ENCODE data around the gene STK25. TPM values are rescaled to one million over a fixed set of nuclear protein-coding genes. Genes with fewer than 3 reads are reported as not detected.

STK25 gene
- total and polyA plus RNA-seq, 2 donors (not counting 3 experiments of a cell fraction or from before 2014, with no cell fraction given) = 286 to 715 TPM

- Histone ChIP-seq H3K9me3 (replicated peaks; ENCODE audit: control insufficient read depth, insufficient read depth, low read length) (no peaks in the 10 kb centered on the region), H3K4me2 (ENCODE audit: insufficient read depth, low read length) (no peak overlapping the region), H3K27ac (ENCODE audit: insufficient read depth, low read depth, low read length) (peak overlapping the region; percentile 61), H3K4me1 (ENCODE audit: control insufficient read depth, extremely low read depth, insufficient read depth, low read length) (peaks cover 33% of the 10 kb centered on the region), H3K36me3 (ENCODE audit: control insufficient read depth in 2 of 2, extremely low read depth in 1 of 2, insufficient read depth in 2 of 2, low read length in 2 of 2) (no peaks in the 10 kb centered on the region), H3K27me3 (ENCODE audit: control insufficient read depth in 2 of 2, insufficient read depth in 2 of 2, low read length in 2 of 2) (no peaks in the 10 kb centered on the region), H2AFZ (ENCODE audit: low read depth, low read length) (no peak overlapping the region), H3K4me3 (replicated peaks in 1 of 3; ENCODE audit: insufficient read depth in 1 of 3, low read depth in 1 of 3, low read length in 3 of 3) (no peak overlapping the region), H4K20me1 (replicated peaks; ENCODE audit: control insufficient read depth, extremely low read depth, insufficient read depth, low read length) (no peaks in the 10 kb centered on the region), H3K9ac (replicated peaks; ENCODE audit: extremely low read depth, insufficient read depth, low read length) (peak overlapping the region; percentile 16), H3K9me1 (replicated peaks; ENCODE audit: control insufficient read depth, extremely low read depth, insufficient read depth, low read length) (no peaks in the 10 kb centered on the region), H3K79me2 (ENCODE audit: control insufficient read depth, insufficient read depth, low read length) (no peaks in the 10 kb centered on the region)
- intact Hi-C loops (cut with micrococcal nuclease) (loop anchor here (1.0 kb wide), 3 partner anchors 10 to 88 kb away; partner anchors contain the start of genes BOK and STK25), dilution Hi-C loops (cut with MboI; ENCODE audit: extremely low pct_ligation_motif_present, low sequenced_read_pairs) (no loop called here)
- BruUV-seq (replicated peaks) = no TSS peak
- CTCF ChIA-PET = interaction anchor here (0.6 to 2.2 kb wide), 4 partner anchors 10 to 40 kb away, joined by 4 to 7 read pairs (median 6); partner anchors contain the start of genes BOK and STK25
- TF ChIP-seq POLR2AphosphoS5 (IDR thresholded peaks at IDR 0.05; ENCODE audit: insufficient read depth, low read depth, low read length) (no peak), FOS (IDR thresholded peaks at IDR 0.05; ENCODE audit: borderline replicate concordance, insufficient read depth, low read length) (no peak), MYC (IDR thresholded peaks at IDR 0.05; ENCODE audit: low read depth, low read length) (no peak), CTCF (IDR thresholded peaks at IDR 0.05; ENCODE audit: extremely low read depth in 1 of 2, insufficient read depth in 1 of 2, low read depth in 1 of 2, low read length in 2 of 2) (no peak), POLR2A (IDR thresholded peaks at IDR 0.05; ENCODE audit: low read depth, low read length) (no peak), EZH2 (IDR thresholded peaks at IDR 0.05; ENCODE audit: borderline replicate concordance, low read depth, low read length, severe bottlenecking) (no peak), JUN (IDR thresholded peaks at IDR 0.05; ENCODE audit: borderline replicate concordance, insufficient read depth, insufficient read length, low read depth) (no peak), GATA2 (IDR thresholded peaks at IDR 0.05; ENCODE audit: insufficient read depth, insufficient read length, low read depth, low read length) (no peak)
- TF ChIP-seq, protein P1, sequence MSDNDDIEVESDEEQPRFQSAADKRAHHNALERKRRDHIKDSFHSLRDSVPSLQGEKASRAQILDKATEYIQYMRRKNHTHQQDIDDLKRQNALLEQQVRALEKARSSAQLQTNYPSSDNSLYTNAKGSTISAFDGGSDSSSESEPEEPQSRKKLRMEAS (IDR thresholded peaks at IDR 0.05; ENCODE audit: insufficient read depth, insufficient read length) = no peak
- POLR2A ChIA-PET = interaction anchor here (1.0 to 1.5 kb wide), 2 partner anchors 9 to 11 kb away, joined by 3 to 8 read pairs; partner anchors contain the start of gene BOK
- DNase-seq (ENCODE audit: low read depth, low spot score) = no peak
- no peak for FAIRE-seq
Observed at GRCh38 chr2:241547781-241548450, 39.5 kb upstream of the STK25 start.
